Measurements from ENCODE around the gene AGAP1. TPM values are rescaled to one million over a fixed set of nuclear protein-coding genes. Genes with fewer than 3 reads are reported as not detected.

AGAP1 gene
- total RNA-seq, 1 donor from 2014 or later, result 47.2 TPM

DNA sequence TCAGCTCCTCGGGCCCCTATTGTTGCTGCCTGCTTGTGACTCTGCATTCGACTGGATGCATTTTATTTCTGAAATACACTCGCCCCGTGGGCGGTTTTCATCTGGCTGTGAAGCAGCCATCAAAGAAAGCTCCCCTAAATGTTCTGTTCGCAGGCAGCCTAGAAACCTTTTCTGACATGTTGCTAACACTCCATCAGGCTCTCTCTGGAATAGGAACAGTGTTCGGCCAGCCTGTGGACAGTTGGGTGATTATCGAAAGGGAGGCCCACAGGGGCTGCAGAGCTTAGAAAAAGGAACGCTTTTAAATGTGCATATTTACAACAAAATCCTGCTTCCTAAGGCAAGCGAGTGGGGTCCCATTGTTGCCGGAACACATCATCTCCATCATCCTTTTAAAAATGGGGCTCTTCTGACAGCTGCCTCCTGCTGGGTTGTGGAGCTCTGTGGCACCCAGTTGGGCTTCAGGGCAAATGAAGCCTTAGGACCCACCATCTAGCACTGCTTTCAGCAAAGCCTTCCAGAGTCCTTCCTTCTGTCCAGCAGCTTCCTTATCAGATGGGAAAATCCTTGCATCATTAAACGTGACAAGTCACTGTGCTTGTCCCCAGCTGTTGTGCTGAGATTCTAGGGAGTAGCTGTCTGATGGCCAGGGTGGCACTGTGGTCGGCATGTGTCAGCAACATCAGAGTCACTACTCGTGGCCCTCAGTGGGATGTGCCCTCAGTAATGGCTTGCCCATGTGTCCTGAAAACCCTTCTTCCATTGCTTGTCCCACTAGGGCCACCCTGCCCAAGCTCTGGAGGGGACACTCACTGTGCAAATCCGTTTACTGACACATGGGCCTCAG lies 571.7 kb downstream of the AGAP1 start:
- no peak overlapping the region for H3K27ac Mint-ChIP-seq
- no peaks in the 10 kb centered on the region for H3K9me3 Mint-ChIP-seq (ENCODE audit: low read depth)
- DNase-seq (ENCODE audit: low spot score, unreplicated experiment), result no peak
- no peaks in the 10 kb centered on the region for H3K4me1 Mint-ChIP-seq (ENCODE audit: low read depth)
- H3K27me3 Mint-ChIP-seq, result no peaks in the 10 kb centered on the region
- TF ChIP-seq, protein P1, sequence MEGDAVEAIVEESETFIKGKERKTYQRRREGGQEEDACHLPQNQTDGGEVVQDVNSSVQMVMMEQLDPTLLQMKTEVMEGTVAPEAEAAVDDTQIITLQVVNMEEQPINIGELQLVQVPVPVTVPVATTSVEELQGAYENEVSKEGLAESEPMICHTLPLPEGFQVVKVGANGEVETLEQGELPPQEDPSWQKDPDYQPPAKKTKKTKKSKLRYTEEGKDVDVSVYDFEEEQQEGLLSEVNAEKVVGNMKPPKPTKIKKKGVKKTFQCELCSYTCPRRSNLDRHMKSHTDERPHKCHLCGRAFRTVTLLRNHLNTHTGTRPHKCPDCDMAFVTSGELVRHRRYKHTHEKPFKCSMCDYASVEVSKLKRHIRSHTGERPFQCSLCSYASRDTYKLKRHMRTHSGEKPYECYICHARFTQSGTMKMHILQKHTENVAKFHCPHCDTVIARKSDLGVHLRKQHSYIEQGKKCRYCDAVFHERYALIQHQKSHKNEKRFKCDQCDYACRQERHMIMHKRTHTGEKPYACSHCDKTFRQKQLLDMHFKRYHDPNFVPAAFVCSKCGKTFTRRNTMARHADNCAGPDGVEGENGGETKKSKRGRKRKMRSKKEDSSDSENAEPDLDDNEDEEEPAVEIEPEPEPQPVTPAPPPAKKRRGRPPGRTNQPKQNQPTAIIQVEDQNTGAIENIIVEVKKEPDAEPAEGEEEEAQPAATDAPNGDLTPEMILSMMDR (IDR thresholded peaks at IDR 0.05; ENCODE audit: unreplicated experiment), result no peak
- H3K4me3 Mint-ChIP-seq (ENCODE audit: low read depth), result no peak overlapping the region
- H3K36me3 Mint-ChIP-seq (ENCODE audit: insufficient read depth), result peaks cover 4% of the 10 kb centered on the region

DNA sequence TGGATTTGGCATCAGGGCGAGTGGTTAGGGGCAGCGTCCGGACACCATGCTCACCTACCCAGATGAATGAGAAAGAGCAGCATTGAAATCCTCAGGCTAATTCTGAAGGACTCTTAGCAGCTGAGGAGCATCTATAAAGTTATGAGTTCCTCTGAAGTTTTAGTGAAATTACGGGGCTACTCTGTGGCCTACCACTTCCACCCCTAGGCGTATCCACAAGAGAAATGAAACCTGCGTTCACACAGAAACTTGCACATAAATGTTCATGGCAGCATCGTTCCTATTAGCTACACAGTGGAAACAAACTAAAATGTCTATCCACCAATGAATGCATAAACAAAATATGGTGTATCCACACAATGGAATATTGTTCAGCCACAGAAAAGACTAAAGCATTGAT lies 576.4 kb downstream of the AGAP1 start:
- no peak for DNase-seq (ENCODE audit: low spot score, unreplicated experiment)
- no peak overlapping the region for H3K4me3 Mint-ChIP-seq (ENCODE audit: low read depth)
- no peaks in the 10 kb centered on the region for H3K9me3 Mint-ChIP-seq (ENCODE audit: low read depth)
- H3K36me3 Mint-ChIP-seq (ENCODE audit: insufficient read depth), result peaks cover 3% of the 10 kb centered on the region
- H3K27me3 Mint-ChIP-seq, result no peaks in the 10 kb centered on the region
- H3K27ac Mint-ChIP-seq, result no peak overlapping the region
- peaks cover 1% of the 10 kb centered on the region for H3K4me1 Mint-ChIP-seq (ENCODE audit: low read depth)
- TF ChIP-seq, protein P1 (IDR thresholded peaks at IDR 0.05; ENCODE audit: unreplicated experiment), result no peak

DNA sequence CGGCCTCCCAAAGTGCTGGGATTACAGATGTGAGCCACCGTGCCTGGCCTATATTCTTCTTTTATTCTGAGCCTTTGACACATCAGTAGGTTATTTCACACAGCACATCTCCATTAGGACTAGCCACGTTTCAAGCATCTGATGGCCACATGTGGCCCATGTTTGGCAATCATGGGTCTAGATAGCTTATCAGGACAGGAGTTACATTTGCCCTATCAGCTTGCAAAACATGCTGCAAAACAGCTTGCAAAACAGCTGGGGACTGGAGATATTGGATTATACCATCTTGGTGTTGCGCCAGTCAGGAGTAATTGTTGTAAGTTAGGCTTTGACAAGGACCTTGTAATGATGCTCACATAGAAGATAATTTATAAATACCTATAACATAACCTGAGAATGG lies 579.4 kb downstream of the AGAP1 start:
- no peak overlapping the region for H3K4me3 Mint-ChIP-seq (ENCODE audit: low read depth)
- H3K27ac Mint-ChIP-seq, result no peak overlapping the region
- no peaks in the 10 kb centered on the region for H3K27me3 Mint-ChIP-seq
- H3K4me1 Mint-ChIP-seq (ENCODE audit: low read depth), result peaks cover 7% of the 10 kb centered on the region
- peaks cover 3% of the 10 kb centered on the region for H3K36me3 Mint-ChIP-seq (ENCODE audit: insufficient read depth)
- no peaks in the 10 kb centered on the region for H3K9me3 Mint-ChIP-seq (ENCODE audit: low read depth)
- TF ChIP-seq, protein P1 (IDR thresholded peaks at IDR 0.05; ENCODE audit: unreplicated experiment), result no peak
- DNase-seq (ENCODE audit: low spot score, unreplicated experiment), result no peak

DNA sequence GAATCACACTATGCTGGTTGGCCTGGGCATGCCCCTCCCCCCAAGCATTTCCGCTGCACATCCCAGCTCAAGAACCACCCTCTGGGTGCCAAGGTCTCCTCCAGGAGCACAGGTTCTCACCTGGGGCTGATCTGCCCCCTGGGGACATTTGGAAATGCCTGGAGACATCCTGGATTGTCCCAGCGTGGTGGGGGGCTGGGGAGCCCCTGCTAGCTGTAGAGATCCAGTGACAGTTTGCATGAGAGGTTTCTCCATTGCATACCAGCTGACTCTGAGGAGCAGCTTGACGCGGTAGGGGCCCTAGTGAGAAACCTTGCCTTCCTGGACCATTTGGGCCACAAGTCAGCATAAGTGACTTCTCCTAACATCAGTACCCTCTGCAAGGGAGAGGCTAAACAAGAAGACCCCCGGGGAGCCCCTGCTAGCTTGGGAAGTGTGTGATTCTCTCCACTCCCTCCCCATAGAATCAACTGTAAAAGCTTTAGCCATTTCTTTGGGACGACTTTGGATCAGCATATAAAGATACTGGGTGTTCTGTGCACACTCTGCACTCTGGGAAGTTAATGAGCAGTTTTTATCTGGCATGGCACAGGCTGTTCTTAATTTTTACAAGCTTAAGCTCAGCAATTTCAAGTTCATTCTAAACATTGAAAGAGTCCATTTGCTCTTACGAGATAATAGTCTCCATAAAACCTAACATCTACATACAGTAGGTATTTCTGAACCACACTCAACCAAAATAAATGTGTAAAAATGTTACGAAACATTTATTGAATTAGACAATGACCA lies 580.2 kb downstream of the AGAP1 start:
- TF ChIP-seq, protein P1 (IDR thresholded peaks at IDR 0.05; ENCODE audit: unreplicated experiment), result no peak
- no peak overlapping the region for H3K4me3 Mint-ChIP-seq (ENCODE audit: low read depth)
- DNase-seq (ENCODE audit: low spot score, unreplicated experiment), result no peak
- H3K27me3 Mint-ChIP-seq, result no peaks in the 10 kb centered on the region
- peaks cover 11% of the 10 kb centered on the region for H3K4me1 Mint-ChIP-seq (ENCODE audit: low read depth)
- peaks cover 3% of the 10 kb centered on the region for H3K36me3 Mint-ChIP-seq (ENCODE audit: insufficient read depth)
- no peaks in the 10 kb centered on the region for H3K9me3 Mint-ChIP-seq (ENCODE audit: low read depth)
- no peak overlapping the region for H3K27ac Mint-ChIP-seq

DNA sequence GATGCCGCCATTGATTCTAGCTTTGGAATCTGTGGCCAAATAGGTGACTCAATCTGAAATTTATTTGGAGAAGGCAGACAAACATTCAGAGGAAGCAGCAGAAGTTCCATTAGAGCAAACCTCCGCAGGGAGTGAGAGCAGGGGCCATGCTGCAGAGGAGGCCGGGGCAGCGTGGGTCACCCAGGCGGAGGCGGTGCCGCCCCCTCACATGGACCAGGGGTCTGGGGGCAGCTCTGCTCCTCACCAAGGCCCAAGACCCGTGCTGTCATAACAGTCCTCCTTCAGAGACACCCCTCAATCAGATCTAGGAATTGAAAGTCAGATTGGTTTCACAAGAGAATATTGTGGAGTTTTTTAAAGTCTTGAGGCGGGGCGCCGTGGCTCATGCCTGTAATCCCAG lies 582.0 kb downstream of the AGAP1 start:
- Mint-ChIP-seq H3K4me1 (ENCODE audit: low read depth) (peaks cover 11% of the 10 kb centered on the region), H3K9me3 (ENCODE audit: low read depth) (no peaks in the 10 kb centered on the region)
- TF ChIP-seq, protein P1 (IDR thresholded peaks at IDR 0.05; ENCODE audit: unreplicated experiment), result no peak

More for the DNA sequence above, 582.0 kb downstream of the AGAP1 start:
- Mint-ChIP-seq H3K27ac (no peak overlapping the region), H3K36me3 (ENCODE audit: insufficient read depth) (peaks cover 2% of the 10 kb centered on the region), H3K27me3 (no peaks in the 10 kb centered on the region), H3K4me3 (ENCODE audit: low read depth) (no peak overlapping the region)
- DNase-seq (ENCODE audit: low spot score, unreplicated experiment), result no peak

All from progenitor cell of endocrine pancreas (in vitro differentiated cells).